Activated T-cell treated with anti-CD3 and anti-CD28 coated beads, Interleukin-2, amount 50 U/mL, for 4 hours (primary cell): ENCODE data around the gene ACSS2. TPM values are rescaled to one million over a fixed set of nuclear protein-coding genes. Genes with fewer than 3 reads are reported as not detected.

Experiments used
- total RNA-seq, 3 donors: library from RNA; stranded (reverse); gene quantifications; one replicate each; pipeline ENCODE4 v1.2.1, GENCODE V29; 2021

Gene ACSS2
- total RNA-seq, 3 donors from 2014 or later: 6.0 to 10.6 (median 10.4) TPM

Other genes with a start within 250 kb of the ACSS2 start
- gene PIGU, start 199.5 kb upstream of the ACSS2 start, total RNA-seq: 10 to 100 TPM; 21.5 to 27.3 (median 25.0) TPM
- 1 to 10 TPM; 1.1 to 1.7 (median 1.7) TPM for gene TP53INP2, start 172.3 kb upstream of the ACSS2 start, total RNA-seq
- 10 to 100 TPM; 18.9 to 23.0 (median 19.7) TPM for gene NCOA6, start 51.0 kb upstream of the ACSS2 start, total RNA-seq
- 10 to 100 TPM; 11.6 to 13.5 (median 13.2) TPM for gene GGT7, start 3.8 kb upstream of the ACSS2 start, total RNA-seq
- gene GSS, start 79.2 kb downstream of the ACSS2 start, total RNA-seq: 10 to 100 TPM; 47.8 to 56.2 (median 51.3) TPM
- under 1 TPM; 0.10 to 0.60 (median 0.37) TPM for gene MYH7B, start 79.3 kb downstream of the ACSS2 start, total RNA-seq
- 10 to 100 TPM; 46.2 to 49.7 (median 47.2) TPM for gene TRPC4AP, start 216.2 kb downstream of the ACSS2 start, total RNA-seq